ENCODE results near the gene UBN2.
A peak's percentile ranks its signal among the peaks of the same experiment; 100 is the strongest.
"Not testable (repeated sequence)": the region's sequence is repeated elsewhere in the genome, so short reads cannot be mapped to it uniquely, and the experiment has no call there.

UBN2 gene

GRCh38 chr7:139294951-139295575 is 64.0 kb downstream of the UBN2 start:
- DNase-seq (ENCODE audit: low spot score): no peak

- no peak for DNase-seq (ENCODE audit: low spot score)
Observed at GRCh38 chr7:139297795-139298194, 66.8 kb downstream of the UBN2 start.

GRCh38 chr7:139299296-139299695 is 68.3 kb downstream of the UBN2 start:
- DNase-seq (ENCODE audit: low spot score): no peak

GRCh38 chr7:139300390-139300789 is 69.4 kb downstream of the UBN2 start:
- DNase-seq (ENCODE audit: low spot score): no peak

GRCh38 chr7:139304517-139304916 is 73.5 kb downstream of the UBN2 start:
- DNase-seq (ENCODE audit: low spot score): no peak

- no peak for DNase-seq (ENCODE audit: low spot score)
Observed at GRCh38 chr7:139317939-139318505, 87.0 kb downstream of the UBN2 start.

GRCh38 chr7:139321071-139321745 is 90.2 kb downstream of the UBN2 start:
- DNase-seq (ENCODE audit: low spot score): peak; percentile 36

- not testable (repeated sequence) for DNase-seq (ENCODE audit: low spot score)
Observed at GRCh38 chr7:139324709-139325108, 93.7 kb downstream of the UBN2 start.

- DNase-seq (ENCODE audit: low spot score): peak; percentile 83
Observed at GRCh38 chr7:139328375-139328774, 97.3 kb downstream of the UBN2 start.

GRCh38 chr7:139329119-139329518 is 98.1 kb downstream of the UBN2 start:
- no peak for DNase-seq (ENCODE audit: low spot score)

GRCh38 chr7:139330333-139331030 is 99.4 kb downstream of the UBN2 start:
- DNase-seq (ENCODE audit: low spot score): no peak

- DNase-seq (ENCODE audit: low spot score): no peak
Observed at GRCh38 chr7:139332697-139333359, 101.8 kb downstream of the UBN2 start.

GRCh38 chr7:139333443-139333842 is 102.4 kb downstream of the UBN2 start:
- DNase-seq (ENCODE audit: low spot score): not testable (repeated sequence)

GRCh38 chr7:139334399-139335150 is 103.5 kb downstream of the UBN2 start:
- DNase-seq (ENCODE audit: low spot score): no peak

GRCh38 chr7:139339025-139339424 is 108.0 kb downstream of the UBN2 start:
- no peak for DNase-seq (ENCODE audit: low spot score)

GRCh38 chr7:139339698-139340036 is 108.6 kb downstream of the UBN2 start:
- DNase-seq (ENCODE audit: low spot score): no peak

- peak; percentile 99 for DNase-seq (ENCODE audit: low spot score)
Observed at GRCh38 chr7:139340037-139340807, 109.2 kb downstream of the UBN2 start.

- DNase-seq (ENCODE audit: low spot score): peak; percentile 42
Observed at GRCh38 chr7:139340808-139341057, 109.7 kb downstream of the UBN2 start.

GRCh38 chr7:139341058-139341775 is 110.2 kb downstream of the UBN2 start, which contains the start of gene FMC1:
Gene FMC1 (plus strand): TSS chr7:139341337. CDS start chr7:139341385, 48 bp downstream.
- peak; percentile 91 for DNase-seq (ENCODE audit: low spot score)

- no peak for DNase-seq (ENCODE audit: low spot score)
Observed at GRCh38 chr7:139341776-139342226, 110.8 kb downstream of the UBN2 start.
